Activated CD4-positive, alpha-beta T cell treated with anti-CD3 and anti-CD28 coated beads, Interleukin-2, amount 10 ng/mL, durations not matched to agents 24 days and 14 days (primary cell): Measurements from ENCODE around the gene DOLPP1. TPM values are rescaled to one million over a fixed set of nuclear protein-coding genes. Genes with fewer than 3 reads are reported as not detected.

Experiments used
- DNase-seq: peaks from one replicate; pipeline ENCODE4 v3.0.0; 2022
- H3K27ac Mint-ChIP-seq: one replicate; pipeline ENCODE4 v1.8.0; 2022; ENCODE audit warnings: mild to moderate bottlenecking, mixed read lengths
- H3K27me3 Mint-ChIP-seq: one replicate; pipeline ENCODE4 v1.8.0; 2022; ENCODE audit warnings: mixed read lengths
- H3K36me3 Mint-ChIP-seq: one replicate; pipeline ENCODE4 v1.8.0; 2022; ENCODE audit warnings: low read depth, mild to moderate bottlenecking, mixed read lengths
- H3K4me1 Mint-ChIP-seq: one replicate; pipeline ENCODE4 v1.8.0; 2021; ENCODE audit warnings: mixed read lengths
- H3K4me3 Mint-ChIP-seq: one replicate; pipeline ENCODE4 v1.8.0; 2022; ENCODE audit warnings: mild to moderate bottlenecking, moderate library complexity, mixed read lengths
- H3K9me3 Mint-ChIP-seq: one replicate; pipeline ENCODE4 v1.8.0; 2021; ENCODE audit warnings: mixed read lengths
- intact Hi-C: fragments of 100-400 bp; cut with micrococcal nuclease; formaldehyde crosslinking; loops from one replicate; pipeline ENCODE4 v1.15.1; 2023
- total RNA-seq: library from RNA; stranded (reverse); gene quantifications from 2 replicates; pipeline ENCODE4 v1.2.3, GENCODE V29; 2022

DOLPP1 gene
- total RNA-seq, 1 donor from 2014 or later = 24.8 TPM

DNA sequence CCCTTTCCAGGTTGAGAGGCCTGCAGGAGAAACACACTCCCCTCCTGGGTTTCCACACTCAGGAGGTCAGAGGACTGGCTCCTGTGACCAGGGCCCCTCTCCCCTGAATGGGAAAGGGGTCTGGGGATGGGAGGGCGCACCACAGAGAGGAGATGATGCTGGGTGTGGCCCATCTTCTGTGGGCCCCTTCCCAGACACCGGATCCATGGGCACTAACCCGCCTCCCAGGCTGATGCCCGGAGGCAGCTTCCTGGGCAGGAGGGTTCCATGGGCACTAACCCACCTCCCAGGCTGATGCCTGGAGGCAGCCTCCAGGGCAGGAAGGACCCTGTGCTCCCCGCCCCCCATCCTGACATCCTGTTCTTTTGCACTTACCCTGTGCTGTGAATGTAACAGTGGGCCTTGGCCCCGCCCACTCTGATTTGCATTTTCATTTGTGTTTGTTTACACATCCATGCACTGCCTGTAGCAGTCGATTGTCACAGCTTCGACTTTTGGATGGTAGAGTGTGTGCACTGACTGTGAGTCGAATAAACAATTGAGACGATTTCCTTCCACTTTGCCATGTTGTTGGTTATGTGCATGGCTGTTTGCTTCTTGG lies 9.3 kb upstream of the DOLPP1 start:
- no peak overlapping the region for H3K4me3 Mint-ChIP-seq
- intact Hi-C loops = no loop called here
- peak; percentile 79 for DNase-seq
- H3K36me3 Mint-ChIP-seq = no peaks in the 10 kb centered on the region
- peaks cover 21% of the 10 kb centered on the region for H3K4me1 Mint-ChIP-seq
- H3K27me3 Mint-ChIP-seq = no peaks in the 10 kb centered on the region
- H3K27ac Mint-ChIP-seq = no peak overlapping the region
- H3K9me3 Mint-ChIP-seq = no peaks in the 10 kb centered on the region

DNA sequence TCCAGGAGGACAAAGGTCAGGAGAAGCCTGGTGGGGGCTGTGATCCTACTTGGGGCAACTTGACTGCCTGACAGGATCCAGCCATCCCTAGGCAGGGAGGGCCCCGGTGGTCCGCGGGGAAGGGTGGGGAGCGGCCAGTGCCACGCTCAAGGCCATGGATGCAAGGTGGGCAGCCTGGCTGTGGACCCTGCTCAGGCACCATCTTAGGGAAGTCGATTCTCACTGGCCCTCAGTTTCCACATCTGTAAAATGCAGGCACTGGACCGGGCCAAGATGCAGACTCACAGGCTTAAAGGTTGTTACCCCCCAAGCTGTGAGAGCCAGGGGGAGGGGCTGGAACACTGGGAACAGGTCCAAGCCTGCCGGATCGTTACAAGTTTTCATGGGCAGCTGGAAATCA lies 8.7 kb upstream of the DOLPP1 start:
- intact Hi-C loops = no loop called here
- H3K9me3 Mint-ChIP-seq = no peaks in the 10 kb centered on the region
- H3K4me3 Mint-ChIP-seq = no peak overlapping the region
- no peaks in the 10 kb centered on the region for H3K27me3 Mint-ChIP-seq
- H3K36me3 Mint-ChIP-seq = no peaks in the 10 kb centered on the region
- no peak overlapping the region for H3K27ac Mint-ChIP-seq
- DNase-seq = no peak
- H3K4me1 Mint-ChIP-seq = peaks cover 21% of the 10 kb centered on the region

DNA sequence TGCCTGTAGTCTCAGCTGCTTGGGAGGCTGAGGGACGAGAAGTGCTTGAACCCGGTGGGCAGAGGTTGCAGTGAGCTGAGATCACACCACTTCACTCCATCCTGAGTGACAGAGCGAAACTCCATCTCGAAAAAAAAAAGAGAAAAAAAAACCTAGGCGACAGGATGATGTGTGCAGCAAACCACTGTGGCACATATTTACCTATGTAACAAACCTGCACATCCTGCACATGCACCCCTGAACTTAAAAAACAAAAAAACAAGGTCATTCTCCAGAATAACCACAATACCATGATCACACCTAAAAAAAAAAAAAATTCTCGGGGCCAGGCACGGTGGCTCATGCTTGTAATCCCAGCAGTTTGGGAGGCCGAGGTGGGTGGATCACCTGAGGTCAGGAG lies 7.5 kb upstream of the DOLPP1 start:
- no peaks in the 10 kb centered on the region for H3K9me3 Mint-ChIP-seq
- no peak overlapping the region for H3K27ac Mint-ChIP-seq
- peaks cover 20% of the 10 kb centered on the region for H3K4me1 Mint-ChIP-seq
- H3K27me3 Mint-ChIP-seq = no peaks in the 10 kb centered on the region
- intact Hi-C loops = no loop called here
- no peak overlapping the region for H3K4me3 Mint-ChIP-seq
- DNase-seq = no peak
- H3K36me3 Mint-ChIP-seq = no peaks in the 10 kb centered on the region

DNA sequence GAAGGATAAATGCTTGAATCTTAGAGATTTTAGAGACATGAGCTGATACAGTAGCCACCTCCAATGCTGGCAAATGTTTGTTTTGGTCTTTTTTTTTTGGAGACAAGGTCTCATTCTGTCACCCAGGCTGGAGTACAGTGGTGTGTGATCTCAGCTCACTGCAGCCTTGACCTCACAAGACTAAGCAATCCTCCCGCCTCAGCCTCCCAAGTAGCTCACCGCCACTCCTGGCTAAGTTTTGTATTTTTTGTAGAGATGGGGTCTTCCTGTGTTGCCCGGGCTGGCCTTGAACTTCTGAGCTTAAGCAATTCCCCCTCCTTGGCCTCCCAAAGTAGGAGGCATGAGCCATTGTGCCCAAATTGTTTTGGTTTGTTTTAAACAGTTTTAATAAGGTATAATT lies 6.8 kb upstream of the DOLPP1 start:
- no peak overlapping the region for H3K4me3 Mint-ChIP-seq
- H3K4me1 Mint-ChIP-seq = peaks cover 14% of the 10 kb centered on the region
- intact Hi-C loops = no loop called here
- no peaks in the 10 kb centered on the region for H3K36me3 Mint-ChIP-seq
- no peaks in the 10 kb centered on the region for H3K9me3 Mint-ChIP-seq
- no peaks in the 10 kb centered on the region for H3K27me3 Mint-ChIP-seq
- no peak overlapping the region for H3K27ac Mint-ChIP-seq
- DNase-seq = no peak

DNA sequence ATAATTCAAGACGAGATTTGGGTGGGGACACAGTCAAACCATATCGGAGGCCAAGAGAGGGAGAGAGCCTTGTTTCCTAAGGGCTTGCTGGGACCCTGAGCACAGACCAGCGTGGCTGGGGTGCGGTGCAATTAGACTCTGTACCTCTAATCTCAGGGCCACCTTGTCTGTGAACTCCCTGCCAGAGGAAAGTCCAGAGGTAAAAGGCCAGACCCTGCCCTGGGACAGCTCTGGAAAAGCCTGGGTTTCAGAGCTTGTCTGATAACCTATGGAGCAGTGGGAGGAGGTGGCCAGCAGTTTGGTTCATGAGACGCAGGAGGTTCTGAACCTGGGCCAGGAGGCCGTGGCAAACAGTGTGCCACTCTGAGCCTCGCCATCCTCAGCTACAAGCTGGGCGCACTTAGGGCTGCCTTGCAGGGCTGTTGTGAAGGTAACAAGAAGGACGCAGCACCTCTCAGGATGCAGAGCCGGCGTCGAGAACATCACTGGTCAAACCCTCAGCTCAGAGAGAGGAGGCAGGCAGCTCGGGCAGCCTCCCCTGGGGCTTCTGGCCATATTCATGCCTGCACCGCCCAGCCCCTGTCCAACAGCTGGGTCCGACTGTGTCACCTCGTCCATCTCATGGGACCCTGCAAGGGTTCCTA lies 4.8 kb upstream of the DOLPP1 start:
- intact Hi-C loops = no loop called here
- Mint-ChIP-seq H3K9me3 (no peaks in the 10 kb centered on the region), H3K36me3 (no peaks in the 10 kb centered on the region), H3K27ac (no peak overlapping the region), H3K27me3 (no peaks in the 10 kb centered on the region), H3K4me3 (no peak overlapping the region), H3K4me1 (peaks cover 19% of the 10 kb centered on the region)
- no peak for DNase-seq

DNA sequence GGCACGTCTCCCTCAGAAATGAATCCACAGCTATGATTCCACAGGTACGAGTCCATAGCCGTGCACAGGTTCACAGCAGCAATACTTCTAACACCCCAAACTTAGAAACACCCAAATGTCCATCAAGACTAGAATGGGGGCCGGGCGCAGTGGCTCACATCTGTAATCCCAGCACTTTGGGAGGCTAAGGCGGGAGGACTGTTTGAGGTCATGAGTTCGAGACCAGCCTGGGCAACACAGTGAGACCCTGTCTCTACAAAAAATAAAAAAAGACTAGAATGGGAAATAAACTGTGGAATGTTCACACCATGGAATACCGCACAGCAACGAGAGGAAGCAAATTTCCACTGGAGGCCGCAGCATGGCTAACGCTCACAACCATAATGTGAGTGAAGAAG lies 4.3 kb upstream of the DOLPP1 start:
- no peaks in the 10 kb centered on the region for H3K27me3 Mint-ChIP-seq
- H3K36me3 Mint-ChIP-seq = no peaks in the 10 kb centered on the region
- H3K9me3 Mint-ChIP-seq = no peaks in the 10 kb centered on the region

DNA sequence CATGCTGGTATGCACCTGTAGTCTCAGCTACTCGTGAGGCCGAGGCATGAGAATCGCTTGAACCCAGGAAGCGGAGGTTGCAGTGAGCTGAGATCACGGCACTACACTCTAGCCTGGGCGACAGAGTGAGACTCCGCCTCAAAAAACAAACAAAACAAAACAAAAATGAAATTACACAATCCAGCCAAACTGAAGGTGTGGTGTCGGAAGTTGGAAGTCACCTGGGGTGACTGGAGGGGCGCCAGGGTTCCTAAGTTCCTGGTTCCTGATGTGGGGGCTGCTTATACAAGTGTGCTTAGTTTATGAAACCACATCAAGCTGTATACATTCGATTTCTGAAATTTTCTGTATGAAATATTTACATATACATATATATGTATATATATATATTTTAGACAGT lies 3.7 kb upstream of the DOLPP1 start:
- peaks cover 20% of the 10 kb centered on the region for H3K4me1 Mint-ChIP-seq
- H3K27ac Mint-ChIP-seq = no peak overlapping the region
- DNase-seq = no peak
- intact Hi-C loops = no loop called here
- no peaks in the 10 kb centered on the region for H3K36me3 Mint-ChIP-seq
- H3K27me3 Mint-ChIP-seq = no peaks in the 10 kb centered on the region
- no peaks in the 10 kb centered on the region for H3K9me3 Mint-ChIP-seq
- H3K4me3 Mint-ChIP-seq = no peak overlapping the region

More for the DNA sequence above, 4.3 kb upstream of the DOLPP1 start:
- intact Hi-C loops = no loop called here
- H3K27ac Mint-ChIP-seq = no peak overlapping the region
- H3K4me3 Mint-ChIP-seq = no peak overlapping the region
- no peak for DNase-seq
- H3K4me1 Mint-ChIP-seq = peaks cover 20% of the 10 kb centered on the region

DNA sequence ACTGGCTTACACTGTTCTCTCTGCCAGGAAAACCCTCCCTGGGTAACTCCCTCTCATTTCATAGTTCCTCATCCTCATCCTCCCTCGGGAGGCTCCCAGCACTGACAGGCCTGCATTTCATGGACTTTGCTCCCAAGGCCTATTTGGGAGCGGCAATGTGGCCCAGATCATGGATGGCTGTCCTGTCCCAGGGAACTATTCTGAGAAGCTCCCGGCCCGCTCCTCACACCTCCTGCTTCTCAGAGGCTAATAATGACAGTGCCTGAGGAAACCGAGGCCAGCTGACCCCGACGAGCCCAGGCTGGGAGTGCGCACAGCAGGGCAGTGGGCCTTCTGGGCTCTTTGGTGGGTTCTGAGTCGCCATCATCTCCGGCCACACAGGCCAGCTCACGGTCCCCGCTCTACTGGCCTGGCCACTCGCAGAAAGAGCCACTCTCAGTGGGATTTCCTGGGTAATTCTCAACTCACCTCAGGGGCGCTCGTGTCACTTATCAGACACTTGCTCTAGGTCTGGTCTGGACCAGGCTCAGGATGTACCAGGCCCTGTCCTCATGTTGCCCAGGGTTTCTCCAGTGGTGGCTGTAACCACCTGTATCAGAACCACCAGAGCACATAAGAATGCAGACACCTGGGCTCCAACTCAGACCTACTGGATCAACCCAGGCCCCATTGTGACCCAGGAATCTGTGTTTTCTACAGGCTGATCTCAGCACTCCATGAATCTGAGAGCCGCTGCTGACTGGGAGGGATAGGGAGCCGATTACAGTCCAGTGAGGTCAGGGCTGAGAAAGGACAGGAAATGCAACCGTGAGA lies 2.0 kb upstream of the DOLPP1 start:
- Mint-ChIP-seq H3K27me3 (no peaks in the 10 kb centered on the region), H3K27ac (no peak overlapping the region), H3K36me3 (no peaks in the 10 kb centered on the region)

DNA sequence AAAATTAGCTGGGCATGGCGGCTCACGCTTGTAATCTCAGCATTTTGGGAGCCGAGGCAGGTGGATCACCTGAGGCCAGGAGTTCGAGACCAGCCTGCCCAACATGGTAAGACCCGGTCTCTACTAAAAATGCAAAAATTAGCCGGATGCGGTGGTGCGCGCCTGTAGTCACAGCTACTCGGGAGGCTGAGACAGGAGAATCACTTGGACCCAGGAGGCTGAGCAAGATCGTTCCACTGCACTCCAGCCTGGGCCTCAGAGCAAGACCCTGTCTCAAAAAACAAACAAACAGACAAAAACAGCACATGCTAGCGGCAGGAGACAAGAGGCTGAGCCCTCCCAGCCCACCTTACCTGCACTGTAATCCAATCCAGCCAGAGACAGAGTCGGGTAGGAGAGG lies 1.1 kb upstream of the DOLPP1 start:
- H3K36me3 Mint-ChIP-seq = no peaks in the 10 kb centered on the region
- intact Hi-C loops = loop anchor here (2.0 to 5.0 kb wide), 2 partner anchors 51 to 198 kb away; partner anchors contain the start of genes KYAT1, LRRC8A and SH3GLB2
- H3K4me3 Mint-ChIP-seq = peak overlapping the region; percentile 95
- no peaks in the 10 kb centered on the region for H3K9me3 Mint-ChIP-seq
- peaks cover 19% of the 10 kb centered on the region for H3K4me1 Mint-ChIP-seq
- H3K27ac Mint-ChIP-seq = peak overlapping the region; percentile 81
- no peaks in the 10 kb centered on the region for H3K27me3 Mint-ChIP-seq
- no peak for DNase-seq

More for the DNA sequence above, 2.0 kb upstream of the DOLPP1 start:
- intact Hi-C loops = no loop called here
- no peaks in the 10 kb centered on the region for H3K9me3 Mint-ChIP-seq
- no peak for DNase-seq
- peaks cover 19% of the 10 kb centered on the region for H3K4me1 Mint-ChIP-seq
- H3K4me3 Mint-ChIP-seq = peak overlapping the region; percentile 95

DNA sequence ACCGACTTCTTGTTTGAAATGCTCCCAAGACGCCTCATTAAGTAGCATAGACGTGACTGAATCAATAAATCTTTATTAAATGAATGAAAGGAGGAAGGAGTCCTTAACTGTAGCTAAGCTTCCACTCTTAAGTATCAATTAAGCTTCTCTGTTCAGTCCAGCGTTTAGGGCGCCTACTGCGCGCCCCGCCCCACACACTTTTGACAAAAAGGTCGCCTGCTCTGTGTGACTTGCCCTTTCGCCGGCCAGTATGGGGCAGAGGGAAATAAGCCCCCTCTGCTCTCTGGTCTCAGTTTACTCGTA lies 662 bp upstream of the DOLPP1 start:
- intact Hi-C loops = loop anchor here (2.0 to 5.0 kb wide), 2 partner anchors 51 to 198 kb away; partner anchors contain the start of genes KYAT1, LRRC8A and SH3GLB2
- no peak for DNase-seq
- Mint-ChIP-seq H3K4me3 (peak overlapping the region; percentile 95), H3K27ac (peak overlapping the region; percentile 81), H3K36me3 (peaks cover 2% of the 10 kb centered on the region), H3K4me1 (peaks cover 19% of the 10 kb centered on the region), H3K9me3 (no peaks in the 10 kb centered on the region), H3K27me3 (no peaks in the 10 kb centered on the region)

DNA sequence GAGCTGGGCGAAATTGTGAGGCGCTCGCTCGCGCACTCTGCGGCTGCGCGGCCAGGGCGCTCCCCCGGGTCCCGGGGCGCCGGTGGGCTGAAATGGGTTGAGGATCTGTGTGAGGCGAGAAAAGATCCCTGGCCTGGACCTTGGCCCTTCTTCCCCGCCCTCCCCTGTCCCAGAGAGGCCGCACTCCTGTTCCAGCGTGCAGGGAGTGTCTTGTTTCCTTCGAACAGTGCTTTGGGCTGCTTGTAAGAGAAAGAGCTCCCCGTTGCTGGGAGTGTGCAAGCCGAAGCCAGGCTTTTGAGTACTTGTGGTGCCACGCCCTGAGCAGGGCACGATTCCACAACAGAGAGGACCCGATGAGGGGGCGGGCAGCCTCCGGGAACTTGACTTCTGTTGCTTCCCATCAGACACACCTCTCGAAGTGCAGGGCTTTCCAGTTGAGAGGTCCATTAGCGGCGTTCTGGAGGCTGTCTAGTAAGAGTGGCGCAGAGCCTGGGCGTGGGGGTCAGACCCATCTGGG lies 535 bp downstream of the DOLPP1 start:
- H3K4me3 Mint-ChIP-seq = peak overlapping the region; percentile 95
- no peak for DNase-seq
- intact Hi-C loops = loop anchor here (1.0 to 5.0 kb wide), 4 partner anchors 30 to 199 kb away; partner anchors contain the start of genes KYAT1, LRRC8A, MIGA2 and PTPA
- no peaks in the 10 kb centered on the region for H3K27me3 Mint-ChIP-seq
- no peaks in the 10 kb centered on the region for H3K9me3 Mint-ChIP-seq
- peaks cover 19% of the 10 kb centered on the region for H3K4me1 Mint-ChIP-seq
- H3K27ac Mint-ChIP-seq = peak overlapping the region; percentile 84
- peaks cover 7% of the 10 kb centered on the region for H3K36me3 Mint-ChIP-seq

DNA sequence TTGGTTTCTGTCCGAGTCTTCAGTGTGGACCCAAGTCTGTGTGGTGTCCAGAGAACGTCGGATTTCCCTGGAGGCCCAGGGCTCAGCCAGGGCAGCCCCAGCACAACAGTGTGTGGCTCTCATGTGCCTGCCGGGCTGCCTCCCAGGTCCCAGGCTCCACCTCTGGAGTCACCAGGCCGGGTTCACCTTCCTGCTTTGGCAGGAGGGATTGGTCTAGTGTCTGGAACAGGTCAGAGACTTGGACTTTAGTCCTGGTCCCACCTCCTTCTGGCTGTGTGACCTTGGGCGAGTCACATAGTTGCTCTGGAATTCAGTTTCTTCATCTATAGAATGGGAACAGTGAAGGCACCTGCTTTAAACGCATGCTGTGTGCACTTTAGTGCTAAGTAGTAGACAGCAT lies 3.2 kb downstream of the DOLPP1 start:
- peaks cover 19% of the 10 kb centered on the region for H3K4me1 Mint-ChIP-seq
- no peaks in the 10 kb centered on the region for H3K27me3 Mint-ChIP-seq
- H3K27ac Mint-ChIP-seq = no peak overlapping the region
- peaks cover 17% of the 10 kb centered on the region for H3K36me3 Mint-ChIP-seq
- no peak for DNase-seq
- no peak overlapping the region for H3K4me3 Mint-ChIP-seq
- intact Hi-C loops = loop anchor here (5.0 kb wide), 1 partner anchor 202 kb away; the partner anchor contains the start of genes KYAT1 and LRRC8A
- H3K9me3 Mint-ChIP-seq = no peaks in the 10 kb centered on the region

DNA sequence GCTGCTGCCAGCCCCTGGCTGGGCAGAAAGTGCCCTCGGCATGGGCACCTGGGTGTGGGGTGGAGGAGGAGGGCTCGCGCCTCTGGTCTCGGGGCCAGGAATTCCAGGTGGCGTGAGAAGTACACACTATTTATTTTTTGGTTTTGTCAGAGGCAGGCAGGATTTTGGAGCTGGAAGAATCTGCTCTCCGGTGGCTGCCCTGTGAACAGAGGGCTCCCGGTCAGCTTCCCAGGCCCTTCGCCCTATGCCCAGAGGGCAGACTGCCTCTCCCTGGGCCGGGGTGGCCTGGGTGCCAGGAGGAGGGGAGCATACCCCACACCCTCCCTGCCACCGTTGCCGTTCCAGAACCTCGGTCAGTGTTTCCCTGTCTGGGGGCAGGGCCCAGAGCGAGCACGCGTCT lies 8.3 kb downstream of the DOLPP1 start:
- Mint-ChIP-seq H3K4me1 (no peaks in the 10 kb centered on the region), H3K27me3 (no peaks in the 10 kb centered on the region), H3K27ac (no peak overlapping the region), H3K36me3 (peaks cover 23% of the 10 kb centered on the region), H3K9me3 (no peaks in the 10 kb centered on the region), H3K4me3 (no peak overlapping the region)
- DNase-seq = no peak
- intact Hi-C loops = no loop called here
